Activated CD4-positive, CD25-positive, alpha-beta regulatory T cell treated with anti-CD3 and anti-CD28 coated beads, Interleukin-2, amount 50 U/mL, for 16 hours (primary cell): ENCODE data around the gene RECK.

Source experiments
- DNase-seq: peaks from one replicate; pipeline ENCODE4 v3.0.0-alpha.2; 2020; ENCODE audit warnings: low read depth, low spot score

The RECK gene

GRCh38 chr9:36138901-36139300 is 102.2 kb downstream of the RECK start:
- DNase-seq: no peak

GRCh38 chr9:36140086-36141084 is 103.7 kb downstream of the RECK start:
- DNase-seq: no peak

- no peak for DNase-seq
These were observed 104.6 kb downstream of the RECK start for GRCh38 chr9:36141288-36141687.

GRCh38 chr9:36141761-36142160 is 105.0 kb downstream of the RECK start:
- no peak for DNase-seq

GRCh38 chr9:36142510-36143244 is 106.0 kb downstream of the RECK start:
- no peak for DNase-seq

- DNase-seq: no peak
These were observed 106.5 kb downstream of the RECK start for GRCh38 chr9:36143245-36143641.

GRCh38 chr9:36144309-36145232 is 107.9 kb downstream of the RECK start:
- no peak for DNase-seq

GRCh38 chr9:36145970-36146369 is 109.3 kb downstream of the RECK start:
- no peak for DNase-seq

GRCh38 chr9:36146651-36147050 is 109.9 kb downstream of the RECK start:
- no peak for DNase-seq

GRCh38 chr9:36147441-36148175 is 110.9 kb downstream of the RECK start:
- DNase-seq: no peak

- DNase-seq: no peak
These were observed 111.8 kb downstream of the RECK start for GRCh38 chr9:36148311-36149051.

- no peak for DNase-seq
These were observed 112.5 kb downstream of the RECK start for GRCh38 chr9:36149197-36149596.

GRCh38 chr9:36150574-36151315 is 114.0 kb downstream of the RECK start:
- DNase-seq: no peak

- DNase-seq: peak; percentile 75
These were observed 114.8 kb downstream of the RECK start for GRCh38 chr9:36151316-36152210.

GRCh38 chr9:36152741-36153438 is 116.2 kb downstream of the RECK start:
- DNase-seq: no peak

GRCh38 chr9:36153746-36154145 is 117.0 kb downstream of the RECK start:
- no peak for DNase-seq

GRCh38 chr9:36154331-36154952 is 117.7 kb downstream of the RECK start:
- DNase-seq: no peak
